ENCODE data around the gene CELA2B. TPM values are rescaled to one million over a fixed set of nuclear protein-coding genes. Genes with fewer than 3 reads are reported as not detected.
"Not testable (repeated sequence)": the region's sequence is repeated elsewhere in the genome, so short reads cannot be mapped to it uniquely, and the experiment has no call there.

Gene CELA2B
- total RNA-seq, 3 donors from 2014 or later, result not detected

DNA sequence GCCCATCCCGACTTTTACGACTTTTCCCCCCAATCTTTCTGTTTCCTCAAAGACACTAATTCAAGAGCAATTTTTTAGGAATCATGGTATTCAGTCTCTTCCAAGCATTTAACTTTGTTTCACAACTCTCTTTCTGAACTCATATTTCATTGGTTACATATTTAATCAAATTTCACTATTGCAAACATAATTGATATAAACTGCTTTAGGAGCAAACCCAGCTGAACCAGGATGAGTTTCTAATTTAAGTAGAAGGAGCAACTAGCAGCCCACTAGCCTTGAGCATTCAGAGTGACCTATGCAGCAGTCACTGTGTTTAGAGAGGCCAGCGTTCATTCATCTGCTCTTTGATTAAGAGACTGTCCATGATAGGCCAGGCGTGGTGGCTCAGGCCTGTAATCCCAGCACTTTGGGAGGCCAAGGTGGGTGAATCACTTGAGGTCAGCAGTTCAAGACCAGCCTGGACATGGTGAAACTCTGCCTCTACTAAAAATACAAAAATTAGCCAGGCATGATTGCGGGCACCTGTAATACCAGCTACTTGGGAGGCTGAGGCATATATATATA is 1.8 kb downstream of the CELA2B start:
- Histone ChIP-seq H3K4me1 (ENCODE audit: low read depth) (no peaks in the 10 kb centered on the region), H3K9me3 (no peaks in the 10 kb centered on the region), H3K4me3 (no peak overlapping the region), H3K36me3 (ENCODE audit: low read depth) (no peaks in the 10 kb centered on the region)
- intact Hi-C loops (cut with DNase I, micrococcal nuclease), result no loop called here
- ATAC-seq (no peak), DNase-seq (no peak)
- TF ChIP-seq, protein P1, sequence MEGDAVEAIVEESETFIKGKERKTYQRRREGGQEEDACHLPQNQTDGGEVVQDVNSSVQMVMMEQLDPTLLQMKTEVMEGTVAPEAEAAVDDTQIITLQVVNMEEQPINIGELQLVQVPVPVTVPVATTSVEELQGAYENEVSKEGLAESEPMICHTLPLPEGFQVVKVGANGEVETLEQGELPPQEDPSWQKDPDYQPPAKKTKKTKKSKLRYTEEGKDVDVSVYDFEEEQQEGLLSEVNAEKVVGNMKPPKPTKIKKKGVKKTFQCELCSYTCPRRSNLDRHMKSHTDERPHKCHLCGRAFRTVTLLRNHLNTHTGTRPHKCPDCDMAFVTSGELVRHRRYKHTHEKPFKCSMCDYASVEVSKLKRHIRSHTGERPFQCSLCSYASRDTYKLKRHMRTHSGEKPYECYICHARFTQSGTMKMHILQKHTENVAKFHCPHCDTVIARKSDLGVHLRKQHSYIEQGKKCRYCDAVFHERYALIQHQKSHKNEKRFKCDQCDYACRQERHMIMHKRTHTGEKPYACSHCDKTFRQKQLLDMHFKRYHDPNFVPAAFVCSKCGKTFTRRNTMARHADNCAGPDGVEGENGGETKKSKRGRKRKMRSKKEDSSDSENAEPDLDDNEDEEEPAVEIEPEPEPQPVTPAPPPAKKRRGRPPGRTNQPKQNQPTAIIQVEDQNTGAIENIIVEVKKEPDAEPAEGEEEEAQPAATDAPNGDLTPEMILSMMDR (IDR thresholded peaks at IDR 0.05), result no peak

DNA sequence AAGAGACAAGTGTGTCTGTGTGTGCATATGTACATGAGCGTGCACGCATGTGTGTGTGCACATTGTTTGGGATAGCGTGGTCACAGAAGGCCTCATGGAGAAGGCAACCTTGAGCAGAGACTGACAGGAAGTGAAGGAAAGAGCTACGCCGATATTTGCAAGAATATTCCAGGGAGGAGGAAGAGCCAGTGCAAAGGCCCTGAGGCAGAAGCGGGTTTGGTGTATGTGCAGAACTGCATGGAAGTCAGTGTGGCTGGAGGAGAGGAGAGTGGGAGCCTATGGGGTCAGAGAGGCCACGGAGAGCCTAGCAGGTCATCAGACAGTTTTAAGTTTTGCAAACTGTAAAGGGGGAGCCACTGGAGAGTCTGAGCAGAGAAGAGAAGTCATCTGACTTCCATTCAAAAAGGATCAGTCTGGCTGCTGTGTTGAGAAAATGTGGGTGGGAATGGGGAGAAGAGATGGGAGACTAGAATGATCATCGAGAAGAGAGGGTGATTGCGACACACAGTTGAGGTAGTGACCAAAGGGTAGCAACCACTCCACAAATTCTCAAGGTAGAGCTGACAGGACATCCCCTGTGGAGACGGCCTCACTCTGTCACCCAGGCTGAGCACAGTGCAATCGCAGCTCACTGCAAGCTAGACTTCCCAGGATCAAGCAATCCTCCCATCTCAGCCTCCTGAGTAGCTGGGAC is 3.9 kb downstream of the CELA2B start:
- intact Hi-C loops (cut with DNase I, micrococcal nuclease), result no loop called here
- no peak overlapping the region for H3K4me3 ChIP-seq
- no peaks in the 10 kb centered on the region for H3K36me3 ChIP-seq (ENCODE audit: low read depth)
- TF ChIP-seq, protein P1 (IDR thresholded peaks at IDR 0.05), result no peak
- DNase-seq, result no peak
- ATAC-seq, result no peak
- no peaks in the 10 kb centered on the region for H3K4me1 ChIP-seq (ENCODE audit: low read depth)
- no peaks in the 10 kb centered on the region for H3K9me3 ChIP-seq

DNA sequence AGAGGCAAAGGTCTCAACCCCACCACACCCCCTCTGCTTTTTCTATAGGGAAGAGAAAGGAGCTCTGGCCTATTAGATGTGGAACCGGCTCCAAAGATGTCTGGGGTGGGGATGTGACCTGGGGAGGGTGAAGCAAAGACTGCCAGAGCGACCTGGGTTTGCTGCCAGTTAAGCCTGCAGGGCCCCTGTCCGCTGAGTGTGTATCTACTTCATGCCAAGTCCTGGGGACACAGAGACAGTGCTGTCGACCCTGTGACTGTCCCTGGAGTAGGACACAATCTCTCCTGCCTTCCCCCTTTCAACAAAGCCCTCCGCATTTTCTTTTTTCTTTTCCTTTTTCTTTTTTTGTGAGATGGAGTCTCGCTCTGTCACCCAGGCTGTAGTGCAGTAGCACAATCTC is 6.6 kb downstream of the CELA2B start:
- H3K4me3 ChIP-seq; H3K4me1 ChIP-seq (ENCODE audit: low read depth); DNase-seq; intact Hi-C loops (cut with DNase I, micrococcal nuclease); H3K36me3 ChIP-seq (ENCODE audit: low read depth); H3K9me3 ChIP-seq; ATAC-seq: not testable (repeated sequence)

DNA sequence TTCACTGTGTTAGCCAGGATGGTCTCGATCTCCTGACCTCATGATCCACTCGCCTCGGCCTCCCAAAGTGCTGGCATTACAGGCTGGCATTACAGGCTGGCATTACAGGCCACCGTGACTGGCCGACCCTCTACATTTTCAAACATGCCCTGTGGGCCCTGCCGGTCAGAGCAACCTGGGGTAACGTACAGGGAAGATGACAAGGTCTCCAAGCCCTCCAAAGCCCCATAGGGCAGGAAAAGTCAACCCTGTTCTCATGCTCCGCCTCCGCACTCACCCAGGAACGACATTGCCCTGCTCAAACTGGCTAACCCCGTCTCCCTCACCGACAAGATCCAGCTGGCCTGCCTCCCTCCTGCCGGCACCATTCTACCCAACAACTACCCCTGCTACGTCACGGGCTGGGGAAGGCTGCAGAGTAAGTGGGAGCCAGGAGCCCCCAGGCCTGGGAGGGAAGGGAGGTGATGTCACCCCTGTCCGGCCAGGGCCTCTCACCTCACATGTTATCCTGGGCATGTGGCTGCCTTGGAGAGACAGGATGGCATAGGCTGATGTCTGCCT is 7.2 kb downstream of the CELA2B start:
- intact Hi-C loops (cut with DNase I, micrococcal nuclease); H3K4me3 ChIP-seq; H3K4me1 ChIP-seq (ENCODE audit: low read depth); DNase-seq; H3K9me3 ChIP-seq; H3K36me3 ChIP-seq (ENCODE audit: low read depth); ATAC-seq: not testable (repeated sequence)

DNA sequence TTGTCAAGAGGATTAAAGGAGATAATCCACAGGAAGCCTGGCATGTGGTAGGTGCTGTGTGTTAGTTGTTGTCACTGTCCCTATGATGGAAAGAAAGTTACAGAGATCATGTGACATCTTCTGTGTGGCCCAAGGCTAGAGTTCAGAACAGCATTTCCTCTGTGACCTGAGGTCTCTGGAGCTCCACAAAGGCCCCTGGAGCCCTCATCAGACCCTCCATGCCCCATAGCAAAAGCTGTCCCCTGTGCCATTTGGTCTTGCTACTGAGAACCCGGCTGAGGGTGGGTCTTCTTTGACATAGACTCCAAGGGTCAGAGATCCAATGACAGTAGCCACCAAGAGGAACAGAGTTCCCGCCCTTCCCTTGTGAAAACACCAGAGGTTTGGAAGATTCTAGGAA is 8.1 kb downstream of the CELA2B start:
- Histone ChIP-seq H3K4me1 (ENCODE audit: low read depth) (no peaks in the 10 kb centered on the region), H3K9me3 (no peaks in the 10 kb centered on the region), H3K36me3 (ENCODE audit: low read depth) (no peaks in the 10 kb centered on the region), H3K4me3 (no peak overlapping the region)
- DNase-seq (no peak), ATAC-seq (no peak)
- TF ChIP-seq, protein P1 (IDR thresholded peaks at IDR 0.05), result no peak
- intact Hi-C loops (cut with DNase I, micrococcal nuclease), result no loop called here

DNA sequence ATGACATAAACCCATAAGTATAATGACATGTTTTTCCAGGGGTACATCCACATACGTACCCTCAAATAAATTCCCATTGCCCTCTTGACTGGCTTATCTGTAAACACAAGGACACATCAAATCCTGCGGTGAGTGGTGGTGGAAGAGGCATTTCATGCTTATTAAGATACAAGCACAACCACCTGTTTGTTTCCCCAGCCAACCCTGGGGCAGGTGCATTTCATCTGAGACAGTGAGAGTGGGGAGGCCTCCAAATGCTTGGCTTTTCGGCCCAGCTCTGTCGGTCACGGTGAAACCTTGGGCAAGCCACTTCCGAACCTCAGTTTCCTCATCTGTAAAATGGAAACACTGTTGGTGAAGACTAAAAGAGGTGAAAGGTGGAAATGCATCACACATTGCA is 8.5 kb downstream of the CELA2B start:
- H3K36me3 ChIP-seq (ENCODE audit: low read depth); H3K9me3 ChIP-seq; H3K4me1 ChIP-seq (ENCODE audit: low read depth); intact Hi-C loops (cut with DNase I, micrococcal nuclease); ATAC-seq; DNase-seq; H3K4me3 ChIP-seq: not testable (repeated sequence)

DNA sequence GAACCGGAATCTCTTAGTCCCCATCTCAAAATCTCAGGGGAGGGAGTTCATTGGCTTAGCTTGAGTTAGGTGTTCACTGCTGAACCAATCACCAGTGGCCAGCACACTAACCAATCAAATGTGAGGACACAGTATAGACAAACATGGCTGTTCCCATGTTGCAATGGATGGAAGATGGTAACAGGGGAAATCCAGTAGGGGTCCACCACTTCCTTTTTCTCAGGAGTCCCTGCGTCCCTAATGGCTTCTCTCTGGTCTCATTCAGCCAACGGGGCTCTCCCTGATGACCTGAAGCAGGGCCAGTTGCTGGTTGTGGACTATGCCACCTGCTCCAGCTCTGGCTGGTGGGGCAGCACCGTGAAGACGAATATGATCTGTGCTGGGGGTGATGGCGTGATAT is 9.7 kb downstream of the CELA2B start:
- TF ChIP-seq, protein P1 (IDR thresholded peaks at IDR 0.05), result no peak
- Histone ChIP-seq H3K36me3 (ENCODE audit: low read depth) (no peaks in the 10 kb centered on the region), H3K9me3 (no peaks in the 10 kb centered on the region), H3K4me3 (no peak overlapping the region), H3K4me1 (ENCODE audit: low read depth) (no peaks in the 10 kb centered on the region)
- ATAC-seq (no peak), DNase-seq (no peak)
- intact Hi-C loops (cut with DNase I, micrococcal nuclease), result no loop called here

DNA sequence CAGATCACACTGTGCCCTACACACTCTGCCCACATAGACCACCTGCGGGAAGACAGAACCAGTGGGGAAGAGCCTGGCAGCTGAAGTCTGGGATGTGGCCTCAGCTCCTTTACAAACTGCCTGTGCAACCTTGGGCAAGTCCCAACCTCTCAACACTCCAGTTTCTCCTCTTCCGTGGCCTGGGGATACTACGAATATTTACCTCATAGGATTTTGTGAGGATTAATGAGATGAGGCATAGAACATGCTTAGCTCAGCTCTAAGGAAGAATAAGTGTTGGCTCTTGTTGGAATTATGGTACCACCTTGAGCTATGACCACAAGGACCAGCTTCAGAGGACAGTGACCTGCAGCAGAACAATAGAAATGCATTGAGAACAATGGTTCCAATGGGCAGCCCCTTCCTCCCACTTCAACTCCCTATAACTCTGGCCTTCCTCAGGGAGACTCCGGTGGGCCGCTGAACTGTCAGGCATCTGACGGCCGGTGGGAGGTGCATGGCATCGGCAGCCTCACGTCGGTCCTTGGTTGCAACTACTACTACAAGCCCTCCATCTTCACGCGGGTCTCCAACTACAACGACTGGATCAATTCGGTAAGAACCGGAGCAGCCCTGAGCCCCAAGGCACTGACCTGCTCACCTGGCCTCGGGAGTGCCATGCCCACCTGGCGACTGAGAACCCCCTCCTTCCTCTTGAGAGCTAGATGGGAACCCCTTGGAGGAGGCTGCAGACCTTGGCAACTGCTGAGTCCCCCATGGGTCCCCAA is 11.1 kb downstream of the CELA2B start:
- intact Hi-C loops (cut with DNase I, micrococcal nuclease); ATAC-seq: not testable (repeated sequence)

More for the DNA sequence above, 11.1 kb downstream of the CELA2B start:
- not testable (repeated sequence) for H3K4me1 ChIP-seq (ENCODE audit: low read depth); H3K36me3 ChIP-seq (ENCODE audit: low read depth); DNase-seq; H3K4me3 ChIP-seq; H3K9me3 ChIP-seq
